Hepatocyte (in vitro differentiated cells): Measurements from ENCODE around the gene MAP2K7. TPM values are rescaled to one million over a fixed set of nuclear protein-coding genes. Genes with fewer than 3 reads are reported as not detected.

Experiments used
- DNase-seq: peaks from one replicate; pipeline ENCODE4 v3.0.0-alpha.2; 2016; ENCODE audit warnings: low spot score
- H2AFZ ChIP-seq: fragments of 200-600 bp; sonication (generic); 2 replicates; pipeline ENCODE4 v1.6.0; 2016; ENCODE audit warnings: antibody characterized with exemption, mild to moderate bottlenecking
- H3K27ac ChIP-seq: fragments of 200-600 bp; sonication (generic); 2 replicates; pipeline ENCODE4 v1.5.1; 2016; ENCODE audit warnings: mild to moderate bottlenecking
- H3K27me3 ChIP-seq: fragments of 200-600 bp; sonication (generic); 2 replicates; pipeline ENCODE4 v1.6.1; 2016
- H3K36me3 ChIP-seq: fragments of 200-600 bp; sonication (generic); replicated peaks from 2 replicates; pipeline ENCODE4 v1.5.1; 2016; ENCODE audit warnings: low read depth; ENCODE audit not compliant: insufficient read depth
- H3K4me1 ChIP-seq: fragments of 200-600 bp; sonication (generic); 2 replicates; pipeline ENCODE4 v1.5.1; 2016; ENCODE audit warnings: mild to moderate bottlenecking, moderate library complexity; ENCODE audit not compliant: insufficient read depth
- H3K4me2 ChIP-seq: fragments of 200-600 bp; sonication (generic); 2 replicates; pipeline ENCODE4 v1.6.0; 2016
- H3K4me3 ChIP-seq: fragments of 200-600 bp; sonication (generic); 2 replicates; pipeline ENCODE4 v1.5.1; 2016; ENCODE audit warnings: mild to moderate bottlenecking
- H3K79me2 ChIP-seq: fragments of 200-600 bp; sonication (generic); 2 replicates; pipeline ENCODE4 v1.6.0; 2017; ENCODE audit warnings: mild to moderate bottlenecking
- H3K9me2 ChIP-seq: fragments of 200-600 bp; sonication (generic); replicated peaks from 2 replicates; pipeline ENCODE4 v1.6.0; 2017; ENCODE audit warnings: mild to moderate bottlenecking; ENCODE audit not compliant: insufficient read depth
- H3K9me3 ChIP-seq: fragments of 200-600 bp; sonication (generic); 2 replicates; pipeline ENCODE4 v1.5.1; 2016; ENCODE audit warnings: low read depth, mild to moderate bottlenecking
- H4K20me1 ChIP-seq: fragments of 200-600 bp; sonication (generic); 2 replicates; pipeline ENCODE4 v1.6.0; 2016; ENCODE audit warnings: mild to moderate bottlenecking; ENCODE audit not compliant: insufficient read depth, poor library complexity, severe bottlenecking
- CTCF ChIP-seq: fragments of 200-600 bp; sonication (generic); IDR thresholded peaks from 2 replicates; pipeline ENCODE4 v1.5.1; 2016; ENCODE audit warnings: antibody characterized with exemption, mild to moderate bottlenecking; ENCODE audit not compliant: poor library complexity
- EZH2 ChIP-seq: fragments of 200-600 bp; sonication (generic); IDR thresholded peaks from 2 replicates; pipeline ENCODE4 v1.6.1; 2016; ENCODE audit warnings: antibody characterized with exemption, mild to moderate bottlenecking, borderline replicate concordance
- EZH2phosphoT487 ChIP-seq: fragments of 200-600 bp; sonication (generic); IDR thresholded peaks from one replicate; pipeline ENCODE4 v1.6.1; 2018; ENCODE audit warnings: antibody characterized with exemption, mild to moderate bottlenecking, low read depth, moderate library complexity; ENCODE audit not compliant: unreplicated experiment, severe bottlenecking
- WGBS: methylation state at CpG from one replicate; pipeline ENCODE4 v1.1.6; 2016; ENCODE audit warnings: low lambda C conversion rate; ENCODE audit errors: missing lambda C conversion rate; 5-methylcytosine and 5-hydroxymethylcytosine counted together
- polyA plus RNA-seq: library from polyadenylated mRNA; unstranded; fragments of >200 nt; fragmentation: Nextera tagmentation; extraction: Ambion mirVana; gene quantifications from 2 replicates; pipeline ENCODE4 v1.2.1, GENCODE V29; 2016
- total RNA-seq: library from RNA; depleted of rRNA; stranded (reverse); fragments of >200 nt; gene quantifications from 2 replicates; pipeline ENCODE4 v1.2.3, GENCODE V29; 2014

The MAP2K7 gene
- total and polyA plus RNA-seq, 2 experiments from 2014 or later: 12.8 to 13.6 TPM

DNA sequence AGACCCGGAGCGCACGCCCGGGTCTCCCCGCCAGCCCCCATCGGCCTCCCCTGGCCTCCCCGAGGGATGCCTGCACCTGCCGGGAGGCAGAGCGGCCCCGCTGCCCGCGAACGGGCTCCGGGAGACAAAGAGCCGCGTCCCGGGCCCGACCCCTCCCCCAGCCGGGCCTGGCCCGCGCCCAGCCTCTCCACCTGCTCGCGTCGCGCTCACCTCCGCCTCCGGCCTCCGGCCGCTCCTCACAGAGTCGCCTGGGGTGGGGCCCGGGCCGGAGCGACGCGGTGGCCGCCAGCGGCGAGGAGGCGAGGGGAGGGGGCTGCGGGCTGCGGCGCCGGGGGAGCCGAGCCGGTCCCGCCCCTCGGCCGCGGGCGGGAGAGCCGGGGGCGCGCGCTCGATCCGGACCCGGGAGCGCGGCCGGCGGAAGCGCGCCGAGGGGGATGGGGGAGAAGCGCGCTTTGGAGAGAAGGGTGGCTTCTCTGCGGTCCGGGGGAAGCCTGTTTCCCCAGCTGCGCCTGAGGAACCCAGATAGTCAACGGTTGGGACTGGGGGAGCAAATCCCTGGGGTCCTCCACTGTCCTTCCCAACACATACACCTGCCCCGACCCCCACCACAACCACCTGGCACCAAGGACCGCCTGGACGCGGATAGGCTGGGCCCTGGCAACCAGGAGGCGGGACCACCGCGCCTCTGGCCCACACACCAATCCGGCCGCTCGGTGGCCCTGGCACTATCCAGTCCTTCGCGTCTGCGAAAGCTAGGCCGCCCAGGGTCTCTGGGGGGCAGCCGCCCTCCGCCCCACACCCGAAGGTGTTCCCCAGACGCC is 29.4 kb upstream of the MAP2K7 start, which contains the start of gene PRR36:
PRR36 (minus strand) TSS at position 315 of the 821 bp plus-strand sequence. CDS start 701 bp downstream, outside the sequence.
- H3K9me3 ChIP-seq: no peaks in the 10 kb centered on the region
- H2AFZ ChIP-seq: peak within 1 kb of the TSS; percentile 52
- peaks cover 17% of the 10 kb centered on the region for H3K27me3 ChIP-seq
- H3K9me2 ChIP-seq: no peaks in the 10 kb centered on the region
- peak; percentile 76 for DNase-seq
- H3K36me3 ChIP-seq: no peaks in the 10 kb centered on the region
- peak within 1 kb of the TSS; percentile 91 for H3K4me2 ChIP-seq
- H3K27ac ChIP-seq: no peak within 1 kb of the TSS
- TF ChIP-seq EZH2phosphoT487: no peak
- TF ChIP-seq EZH2: peak; percentile 74
- TF ChIP-seq CTCF: no peak
- 4% methylated on average over 37 of the region's 88 CpGs for WGBS
- H3K4me1 ChIP-seq: peaks cover 4% of the 10 kb centered on the region
- H3K79me2 ChIP-seq: no peaks in the 10 kb centered on the region
- H4K20me1 ChIP-seq: no peaks in the 10 kb centered on the region
- peak within 1 kb of the TSS; percentile 27 for H3K4me3 ChIP-seq

DNA sequence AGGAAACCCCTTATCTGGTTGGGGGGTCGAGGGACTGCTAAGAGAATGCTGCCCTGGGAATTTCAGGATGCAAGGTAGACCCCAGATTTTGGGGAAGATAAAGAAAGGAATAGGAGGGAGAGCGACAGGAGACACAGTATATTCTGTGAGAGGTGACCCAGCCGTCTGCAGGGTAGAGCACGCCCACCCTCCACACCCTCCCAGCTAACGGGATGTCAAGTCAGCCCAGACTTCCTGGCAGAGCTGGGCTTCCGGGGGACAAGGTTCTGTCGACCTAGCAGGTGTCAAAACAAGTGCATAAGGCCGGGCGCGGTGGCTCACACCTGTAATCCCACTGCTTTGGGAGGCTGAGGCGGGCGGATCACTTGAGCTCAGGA is 28.8 kb upstream of the MAP2K7 start:
- no peak for DNase-seq
- H3K4me3 ChIP-seq: no peak overlapping the region
- H3K79me2 ChIP-seq: no peaks in the 10 kb centered on the region
- no peaks in the 10 kb centered on the region for H3K36me3 ChIP-seq
- peaks cover 17% of the 10 kb centered on the region for H3K27me3 ChIP-seq
- H3K4me1 ChIP-seq: peaks cover 4% of the 10 kb centered on the region
- TF ChIP-seq EZH2phosphoT487 (no peak), EZH2 (no peak), CTCF (no peak)
- no peak overlapping the region for H3K27ac ChIP-seq
- peak overlapping the region; percentile 91 for H3K4me2 ChIP-seq
- 56% methylated on average over 11 of the region's 12 CpGs for WGBS
- H4K20me1 ChIP-seq: no peaks in the 10 kb centered on the region
- no peaks in the 10 kb centered on the region for H3K9me2 ChIP-seq
- no peaks in the 10 kb centered on the region for H3K9me3 ChIP-seq
- H2AFZ ChIP-seq: peak overlapping the region; percentile 13

DNA sequence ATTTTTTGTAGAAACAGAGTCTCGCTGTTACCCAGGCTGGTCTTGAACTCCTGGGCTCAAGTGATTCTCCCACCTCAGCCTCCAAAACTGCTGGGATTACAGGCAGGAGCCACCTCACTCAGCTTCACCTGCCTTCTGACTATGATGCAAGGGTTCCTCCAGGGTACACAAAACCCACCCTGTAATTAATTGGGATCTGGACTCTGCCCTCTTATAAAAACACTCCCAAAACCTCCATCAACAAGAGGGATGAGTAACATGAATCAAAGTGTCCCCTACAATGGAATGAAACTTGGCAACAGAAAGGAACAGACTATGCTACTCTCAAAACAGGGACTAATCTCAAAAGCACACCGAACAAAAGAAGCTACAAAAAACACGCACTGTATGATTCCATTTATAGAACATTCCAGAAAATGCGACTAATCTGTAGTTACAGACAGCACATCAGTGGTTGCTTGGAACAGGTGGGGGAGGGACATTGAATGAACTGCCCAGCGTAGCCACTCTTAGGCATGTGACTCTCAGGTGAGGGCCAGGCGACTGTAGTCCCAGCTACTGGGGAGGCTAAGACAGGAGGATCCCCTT is 26.3 kb upstream of the MAP2K7 start:
- no peaks in the 10 kb centered on the region for H3K79me2 ChIP-seq
- no peaks in the 10 kb centered on the region for H3K9me2 ChIP-seq
- H4K20me1 ChIP-seq: no peaks in the 10 kb centered on the region
- H3K27ac ChIP-seq: no peak overlapping the region
- TF ChIP-seq EZH2 (no peak), EZH2phosphoT487 (no peak), CTCF (no peak)
- H3K4me1 ChIP-seq: peaks cover 4% of the 10 kb centered on the region
- H3K4me2 ChIP-seq: no peak overlapping the region
- DNase-seq: no peak
- no peak overlapping the region for H2AFZ ChIP-seq
- H3K27me3 ChIP-seq: peaks cover 16% of the 10 kb centered on the region
- WGBS: 95% methylated on average over 6 of the region's 6 CpGs
- no peaks in the 10 kb centered on the region for H3K9me3 ChIP-seq
- H3K36me3 ChIP-seq: no peaks in the 10 kb centered on the region
- H3K4me3 ChIP-seq: no peak overlapping the region
